OCI-LY1 (cell line): ENCODE results near the gene BTNL2.

Source experiments
- CTCF ChIP-seq: fragments of 200-600 bp; sonication (generic), shearing (Covaris generic); IDR thresholded peaks from 2 replicates; pipeline ENCODE4 v1.5.1; 2017; ENCODE audit warnings: mild to moderate bottlenecking, antibody characterized with exemption, low read length, moderate library complexity, mixed read lengths
- EZH2 ChIP-seq: fragments of 200-600 bp; sonication (generic), shearing (Covaris generic); IDR thresholded peaks from 2 replicates; pipeline ENCODE4 v1.8.0; 2017; ENCODE audit warnings: borderline replicate concordance, mixed run types, mild to moderate bottlenecking, antibody characterized with exemption, low read length, moderate library complexity, mixed read lengths

GRCh38 chr6:32436186-32436585 lies 29.2 kb upstream of the BTNL2 start:
- TF ChIP-seq EZH2 (no peak), CTCF (no peak)
